C4-2B (cell line): ENCODE data around the gene HS3ST5.

Source experiments
- CTCF ChIP-seq: fragments of 450-650 bp; conservative IDR thresholded peaks from 2 replicates; pipeline ENCODE4 v1.5.1; 2017; ENCODE audit warnings: mild to moderate bottlenecking
- ZFX ChIP-seq: fragments of 450-650 bp; IDR thresholded peaks from 2 replicates; pipeline ENCODE4 v1.6.1; 2017

GRCh38 chr6:114061116-114061515 is 281.7 kb downstream of the HS3ST5 start:
- TF ChIP-seq CTCF: no peak
- TF ChIP-seq ZFX: no peak
